Prostate gland (tissue), 2 donors: Measurements from ENCODE around the gene NDUFA1. TPM values are rescaled to one million over a fixed set of nuclear protein-coding genes. Genes with fewer than 3 reads are reported as not detected.
"Not testable (repeated sequence)": the region's sequence is repeated elsewhere in the genome, so short reads cannot be mapped to it uniquely, and the experiment has no call there.

Source experiments
- DNase-seq: peaks from one replicate; pipeline ENCODE4 v3.0.0-alpha.2; 2019; ENCODE audit warnings: low spot score
- H3K27ac ChIP-seq, 2 donors: fragments of 200-600 bp; sonication (generic); 2 replicates each; pipeline ENCODE4 v1.5.1; 2017 to 2019
- H3K27me3 ChIP-seq: fragments of 200-600 bp; sonication (generic); replicated peaks from 2 replicates; pipeline ENCODE4 v1.5.1; 2019; ENCODE audit not compliant: insufficient read depth
- H3K36me3 ChIP-seq, 2 donors: fragments of 200-600 bp; sonication (generic); 1 replicate in 1 of 2; 2 replicates in 1 of 2; pipeline versions ENCODE4 v1.5.1 to v1.8.1; 2017 to 2019
- H3K4me1 ChIP-seq: fragments of 200-600 bp; sonication (generic); replicated peaks from 2 replicates; pipeline ENCODE4 v1.5.1; 2019
- H3K4me3 ChIP-seq, 2 donors: fragments of 200-600 bp; sonication (generic); 2 replicates each; pipeline ENCODE4 v1.5.1; 2017 to 2019
- H3K9me3 ChIP-seq: fragments of 200-600 bp; sonication (generic); 2 replicates; pipeline ENCODE4 v1.5.1; 2017
- POLR2A ChIP-seq: fragments of 450-650 bp; IDR thresholded peaks from one replicate; pipeline ENCODE4 v1.6.1; 2016; ENCODE audit warnings: antibody characterized with exemption, mild to moderate bottlenecking
- POLR2AphosphoS5 ChIP-seq: sonication (generic); formaldehyde crosslinking; IDR thresholded peaks from one replicate; pipeline ENCODE4 v1.6.1; 2017; ENCODE audit warnings: antibody characterized with exemption
- WGBS: methylation state at CpG from one replicate; pipeline ENCODE4 v1.1.5; 2018; 5-methylcytosine and 5-hydroxymethylcytosine counted together
- intact Hi-C: fragments of 100-400 bp; cut with DNase I; formaldehyde crosslinking; loops from one replicate; pipeline ENCODE4 v1.14.2; 2022
- total RNA-seq, 2 donors: library from RNA; depleted of rRNA; stranded (reverse); fragments of >200 nt; gene quantifications; one replicate each; pipeline ENCODE4 v1.1.0, GENCODE V29; 2016
- TF ChIP-seq, protein P1 (sequence below), 4 experiments: fragments of 200-600 bp in 2 of 4; fragments of 450-650 bp in 2 of 4; sonication (generic) in 2 of 4; IDR thresholded peaks; 1 replicate in 3 of 4; 2 replicates in 1 of 4; pipeline ENCODE4 v1.5.1; 2016 to 2019; ENCODE audit warnings: antibody characterized with exemption in 4 of 4, mild to moderate bottlenecking in 2 of 4, moderate library complexity in 2 of 4

The NDUFA1 gene
- total RNA-seq, 2 donors from 2014 or later, result 54.6 to 96.5 TPM

DNA sequence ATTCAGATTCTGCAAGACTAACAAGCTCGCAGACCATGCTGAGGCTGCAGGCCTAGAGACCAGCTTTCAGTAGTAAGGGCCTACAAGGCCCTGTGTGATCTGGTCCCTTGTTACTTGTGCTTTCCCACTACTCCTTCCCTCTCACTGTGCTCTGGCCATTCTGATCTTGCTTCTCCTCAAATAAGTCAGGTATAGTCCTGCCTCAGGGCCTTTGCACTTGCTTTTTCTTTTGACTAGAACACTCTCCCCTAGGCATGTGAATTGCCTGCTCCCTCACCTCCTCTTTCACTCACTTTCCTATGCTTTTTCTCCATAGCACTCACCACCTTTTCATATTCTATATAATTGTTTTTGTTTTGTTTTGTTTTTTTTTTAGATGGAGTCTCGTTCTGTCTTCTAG, 46.2 kb downstream of the NDUFA1 start:
- no peak for DNase-seq
- Histone ChIP-seq H3K36me3 (no peaks in the 10 kb centered on the region), H3K4me1 (no peaks in the 10 kb centered on the region), H3K27me3 (no peaks in the 10 kb centered on the region), H3K9me3 (no peaks in the 10 kb centered on the region), H3K4me3 (no peak overlapping the region), H3K27ac (no peak overlapping the region)
- 93% methylated on average over 2 of the region's 2 CpGs for WGBS
- intact Hi-C loops, result no loop called here
- TF ChIP-seq POLR2AphosphoS5 (no peak), POLR2A (no peak)
- TF ChIP-seq, protein P1, sequence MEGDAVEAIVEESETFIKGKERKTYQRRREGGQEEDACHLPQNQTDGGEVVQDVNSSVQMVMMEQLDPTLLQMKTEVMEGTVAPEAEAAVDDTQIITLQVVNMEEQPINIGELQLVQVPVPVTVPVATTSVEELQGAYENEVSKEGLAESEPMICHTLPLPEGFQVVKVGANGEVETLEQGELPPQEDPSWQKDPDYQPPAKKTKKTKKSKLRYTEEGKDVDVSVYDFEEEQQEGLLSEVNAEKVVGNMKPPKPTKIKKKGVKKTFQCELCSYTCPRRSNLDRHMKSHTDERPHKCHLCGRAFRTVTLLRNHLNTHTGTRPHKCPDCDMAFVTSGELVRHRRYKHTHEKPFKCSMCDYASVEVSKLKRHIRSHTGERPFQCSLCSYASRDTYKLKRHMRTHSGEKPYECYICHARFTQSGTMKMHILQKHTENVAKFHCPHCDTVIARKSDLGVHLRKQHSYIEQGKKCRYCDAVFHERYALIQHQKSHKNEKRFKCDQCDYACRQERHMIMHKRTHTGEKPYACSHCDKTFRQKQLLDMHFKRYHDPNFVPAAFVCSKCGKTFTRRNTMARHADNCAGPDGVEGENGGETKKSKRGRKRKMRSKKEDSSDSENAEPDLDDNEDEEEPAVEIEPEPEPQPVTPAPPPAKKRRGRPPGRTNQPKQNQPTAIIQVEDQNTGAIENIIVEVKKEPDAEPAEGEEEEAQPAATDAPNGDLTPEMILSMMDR (IDR thresholded peaks at IDR 0.05), result no peak

DNA sequence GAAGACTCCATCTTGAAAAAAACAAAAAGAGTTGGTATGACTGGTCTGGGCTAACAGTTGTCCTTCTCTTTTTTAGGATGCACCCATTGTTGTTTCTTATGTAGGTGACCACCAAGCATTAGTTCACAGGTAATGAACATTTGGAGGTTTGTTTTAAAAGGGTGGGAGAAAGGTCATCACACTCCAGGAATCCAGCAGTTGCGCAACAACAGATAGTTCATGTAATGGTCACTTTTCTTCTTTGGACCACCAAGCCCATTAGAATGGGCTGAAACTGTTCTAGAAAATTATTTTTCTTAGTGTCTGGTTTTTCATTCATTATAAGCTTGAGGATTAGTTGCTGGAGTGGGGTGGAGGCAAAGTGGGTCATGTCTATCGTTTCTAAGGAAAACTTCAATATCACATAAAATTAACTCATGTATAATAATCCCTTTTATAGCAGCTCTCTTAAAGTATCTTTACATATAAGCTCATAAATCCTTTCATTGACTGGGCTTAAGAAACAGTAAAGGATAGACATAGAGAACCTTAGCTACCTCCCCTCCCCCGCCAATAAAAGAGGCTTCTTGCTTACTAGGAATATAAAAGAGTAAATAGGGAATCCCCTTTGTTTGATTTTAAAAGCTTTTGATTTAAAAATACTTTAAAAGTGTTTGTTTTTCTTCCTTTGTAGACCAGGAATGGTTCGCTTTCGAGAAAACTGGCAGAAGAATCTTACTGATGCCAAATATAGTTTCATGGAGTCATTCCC, 48.4 kb downstream of the NDUFA1 start:
- H3K4me3 ChIP-seq, result no peak overlapping the region
- H3K4me1 ChIP-seq, result no peaks in the 10 kb centered on the region
- H3K27me3 ChIP-seq, result no peaks in the 10 kb centered on the region
- no peak for TF ChIP-seq POLR2AphosphoS5
- no peak overlapping the region for H3K27ac ChIP-seq
- DNase-seq, result no peak
- H3K36me3 ChIP-seq, result no peaks in the 10 kb centered on the region
- intact Hi-C loops, result no loop called here
- 55% methylated on average over 5 of the region's 5 CpGs for WGBS
- no peaks in the 10 kb centered on the region for H3K9me3 ChIP-seq

DNA sequence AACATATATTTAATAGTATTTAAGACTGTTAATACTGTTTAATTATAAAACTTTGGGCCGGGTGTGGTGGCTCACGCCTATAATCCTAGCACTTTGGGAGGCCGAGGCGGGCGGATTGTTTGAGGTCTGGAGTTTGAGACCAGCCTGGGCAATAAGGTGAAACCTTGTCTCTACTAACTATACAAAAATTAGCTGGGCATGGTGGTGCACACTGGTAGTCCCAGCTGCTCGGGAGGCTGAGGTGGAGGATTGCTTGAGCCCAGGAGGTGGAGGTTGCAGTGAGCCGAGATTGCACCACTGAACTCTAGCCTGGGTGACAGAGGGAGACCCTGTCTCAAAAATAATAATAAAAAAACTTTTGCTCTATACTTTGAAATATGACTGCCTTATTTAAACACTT, 50.8 kb downstream of the NDUFA1 start:
- H3K27me3 ChIP-seq, result not testable (repeated sequence)

More for the DNA sequence above, 50.8 kb downstream of the NDUFA1 start:
- DNase-seq, H3K4me1 ChIP-seq, H3K27ac ChIP-seq, intact Hi-C loops, H3K36me3 ChIP-seq, H3K9me3 ChIP-seq, H3K4me3 ChIP-seq: not testable (repeated sequence)
- 91% methylated on average over 7 of the region's 7 CpGs for WGBS

Other genes with a start within 250 kb of the NDUFA1 start
- gene SEPTIN6, start 178.7 kb upstream of the NDUFA1 start, total RNA-seq, result 100 to 1,000 TPM in 1 of 2 donors, 10 to 100 TPM in 1; 20.5 to 175 TPM
- gene SOWAHD, start 113.2 kb upstream of the NDUFA1 start, total RNA-seq, result 10 to 100 TPM in 1 of 2 donors, not detected in 1; 13.9 TPM
- 1,000 to 10,000 TPM; 2,133 to 2,412 TPM for gene RPL39, start 80.2 kb upstream of the NDUFA1 start, total RNA-seq
- 1 to 10 TPM; 3.9 to 5.2 TPM for gene UPF3B, start 18.9 kb upstream of the NDUFA1 start, total RNA-seq
- gene RNF113A, start 99 bp upstream of the NDUFA1 start, total RNA-seq, result 10 to 100 TPM; 10.5 to 13.2 TPM
- 1 to 10 TPM in 1 of 2 donors, not detected in 1; 1.4 TPM for gene AKAP14, start 24.1 kb downstream of the NDUFA1 start, total RNA-seq
- 10 to 100 TPM in 1 of 2 donors, 1 to 10 TPM in 1; 6.4 to 12.0 TPM for gene NKAP, start 71.9 kb downstream of the NDUFA1 start, total RNA-seq
- under 1 TPM in 1 of 2 donors, not detected in 1; 0.97 TPM for gene RHOXF2B, start 205.9 kb downstream of the NDUFA1 start, total RNA-seq
- gene RHOXF1, start 244.1 kb downstream of the NDUFA1 start, total RNA-seq, result 10 to 100 TPM in 1 of 2 donors, not detected in 1; 27.5 TPM